ENCODE results near the gene BORCS6. TPM values are rescaled to one million over a fixed set of nuclear protein-coding genes. Genes with fewer than 3 reads are reported as not detected.
A peak's percentile ranks its signal among the peaks of the same experiment; 100 is the strongest.

Gene BORCS6
- total RNA-seq, 1 experiment from 2014 or later = 6.4 TPM

DNA sequence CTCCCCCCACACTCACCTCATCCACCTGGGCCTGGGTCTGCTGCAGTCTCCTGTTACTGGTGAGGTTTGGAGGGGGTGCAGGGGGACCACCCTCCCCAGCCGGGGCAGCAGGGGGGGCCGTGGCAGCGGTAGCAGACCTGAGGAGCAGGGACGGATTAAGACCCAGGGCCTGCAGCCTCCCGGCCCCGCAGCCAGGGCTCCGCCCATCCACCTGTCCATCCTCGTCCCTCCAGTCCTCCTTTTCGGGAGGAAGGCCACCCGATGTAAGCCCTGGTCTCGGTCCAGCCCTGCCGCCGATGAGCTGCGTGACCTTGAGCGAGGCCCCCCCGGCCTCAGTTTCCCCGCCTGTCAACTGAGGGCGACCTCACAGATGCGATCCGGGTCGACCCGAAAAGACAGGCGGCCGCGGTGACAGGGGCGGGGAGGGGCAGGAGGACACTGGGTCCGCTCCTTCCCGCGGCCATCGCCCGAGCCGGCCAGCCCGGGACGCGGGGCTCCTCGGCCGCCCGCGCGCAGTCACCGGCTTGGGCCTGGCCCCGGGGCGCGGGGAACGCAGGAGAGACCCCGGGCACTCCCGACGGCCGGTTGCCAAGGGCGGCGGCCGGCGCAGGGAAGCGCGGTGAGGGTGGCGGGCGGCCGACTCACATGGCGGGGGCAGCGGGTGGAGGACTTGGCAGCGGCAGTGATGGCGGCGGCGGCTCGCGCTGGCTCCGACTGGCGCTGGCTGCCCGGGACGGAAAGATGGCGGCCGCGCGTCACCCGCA, 27.6 kb downstream of the BORCS6 start, which contains the start of gene VAMP2:
VAMP2 (minus strand) TSS at position 716 of the 764 bp plus-strand sequence; CDS start at position 647, 69 bp downstream.
- Histone ChIP-seq H3K4me3 (peak within 1 kb of the TSS; percentile 75), H3K4me1 (replicated peaks; ENCODE audit: insufficient read depth) (peaks cover 8% of the 10 kb centered on the region; the same call in 1 of the 2 replicates), H3K9me2 (ENCODE audit: insufficient read depth) (no peaks in the 10 kb centered on the region), H3K36me3 (ENCODE audit: low read depth) (no peaks in the 10 kb centered on the region), H3K27ac (no peak within 1 kb of the TSS), H2AFZ (peak within 1 kb of the TSS; percentile 90), H3K27me3 (ENCODE audit: insufficient read depth, low read depth) (no peaks in the 10 kb centered on the region), H3K9me3 (ENCODE audit: insufficient read depth, low read depth) (no peaks in the 10 kb centered on the region), H3F3A (ENCODE audit: insufficient read depth, low read depth) (peaks cover 16% of the 10 kb centered on the region; the same call in 1 of the 2 replicates), H3K79me2 (ENCODE audit: low read depth) (peaks cover 10% of the 10 kb centered on the region; the same call in 1 of the 2 replicates), H4K20me1 (ENCODE audit: insufficient read depth) (no peaks in the 10 kb centered on the region), H3K4me2 (peak within 1 kb of the TSS; percentile 89)
- CTCF ChIA-PET = no interaction called here
- TF ChIP-seq EZH2 (IDR thresholded peaks at IDR 0.05; ENCODE audit: low read depth) = no peak
- TF ChIP-seq, protein P1, sequence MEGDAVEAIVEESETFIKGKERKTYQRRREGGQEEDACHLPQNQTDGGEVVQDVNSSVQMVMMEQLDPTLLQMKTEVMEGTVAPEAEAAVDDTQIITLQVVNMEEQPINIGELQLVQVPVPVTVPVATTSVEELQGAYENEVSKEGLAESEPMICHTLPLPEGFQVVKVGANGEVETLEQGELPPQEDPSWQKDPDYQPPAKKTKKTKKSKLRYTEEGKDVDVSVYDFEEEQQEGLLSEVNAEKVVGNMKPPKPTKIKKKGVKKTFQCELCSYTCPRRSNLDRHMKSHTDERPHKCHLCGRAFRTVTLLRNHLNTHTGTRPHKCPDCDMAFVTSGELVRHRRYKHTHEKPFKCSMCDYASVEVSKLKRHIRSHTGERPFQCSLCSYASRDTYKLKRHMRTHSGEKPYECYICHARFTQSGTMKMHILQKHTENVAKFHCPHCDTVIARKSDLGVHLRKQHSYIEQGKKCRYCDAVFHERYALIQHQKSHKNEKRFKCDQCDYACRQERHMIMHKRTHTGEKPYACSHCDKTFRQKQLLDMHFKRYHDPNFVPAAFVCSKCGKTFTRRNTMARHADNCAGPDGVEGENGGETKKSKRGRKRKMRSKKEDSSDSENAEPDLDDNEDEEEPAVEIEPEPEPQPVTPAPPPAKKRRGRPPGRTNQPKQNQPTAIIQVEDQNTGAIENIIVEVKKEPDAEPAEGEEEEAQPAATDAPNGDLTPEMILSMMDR (conservative IDR thresholded peaks at IDR 0.05) = no peak
- DNase-seq = peak in 1 of 2 experiments; percentile 62
- intact Hi-C loops (cut with micrococcal nuclease; ENCODE audit: unreplicated experiment) = no loop called here
- no TSS peak for BruUV-seq (replicated peaks)
- POLR2A ChIA-PET (ENCODE audit: unreplicated experiment) = no interaction called here

DNA sequence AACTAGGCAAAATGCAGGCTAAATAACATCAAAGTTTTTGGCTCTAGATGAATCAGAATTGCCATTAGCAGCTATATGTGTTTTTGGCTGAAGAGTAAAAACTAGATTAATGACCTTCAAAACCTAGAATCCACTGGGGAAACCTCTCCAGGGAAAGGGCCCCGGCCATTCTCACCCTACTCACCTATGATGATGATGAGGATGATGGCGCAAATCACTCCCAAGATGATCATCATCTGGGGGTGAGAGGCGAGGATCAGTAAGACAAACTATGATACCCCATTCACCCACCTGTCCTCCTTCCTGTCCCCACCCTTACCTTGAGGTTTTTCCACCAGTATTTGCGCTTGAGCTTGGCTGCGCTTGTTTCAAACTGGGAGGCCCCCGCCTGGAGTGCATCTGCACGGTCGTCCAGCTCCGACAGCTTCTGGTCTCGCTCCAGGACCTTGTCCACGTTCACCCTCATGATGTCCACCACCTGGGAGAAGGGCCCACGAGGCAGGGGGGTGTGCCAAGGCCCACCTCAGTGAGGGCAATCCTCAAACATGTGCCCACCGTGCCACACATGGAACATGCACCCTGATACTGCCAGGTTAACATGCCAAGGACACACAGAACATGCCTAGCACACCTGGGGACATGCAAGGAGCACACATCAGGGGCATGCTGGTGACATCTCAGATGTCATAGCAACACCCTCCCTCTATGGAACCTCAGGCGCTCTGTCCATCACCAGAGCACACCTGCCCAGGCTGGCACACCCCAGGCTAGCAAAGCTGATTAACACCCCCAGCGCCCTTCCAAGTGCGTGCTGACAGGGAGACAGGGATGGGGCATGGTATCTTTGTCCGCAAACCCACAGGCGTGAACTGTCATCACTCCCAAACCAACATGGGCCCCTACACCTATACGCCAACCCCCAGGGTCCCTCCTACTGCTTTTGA, 28.4 kb downstream of the BORCS6 start:
- no peaks in the 10 kb centered on the region for H3K36me3 ChIP-seq (ENCODE audit: low read depth)
- CTCF ChIA-PET = interaction anchor here (0.6 kb wide), 2 partner anchors 25 to 37 kb away, joined by 3 to 21 read pairs; no protein-coding TSS in a partner anchor
- no peak overlapping the region for H3K27ac ChIP-seq

More for the DNA sequence above, 28.4 kb downstream of the BORCS6 start:
- intact Hi-C loops (cut with micrococcal nuclease; ENCODE audit: unreplicated experiment) = no loop called here
- Histone ChIP-seq H3K9me2 (ENCODE audit: insufficient read depth) (no peaks in the 10 kb centered on the region), H3K79me2 (ENCODE audit: low read depth) (peaks cover 10% of the 10 kb centered on the region; the same call in 1 of the 2 replicates), H3F3A (ENCODE audit: insufficient read depth, low read depth) (peaks cover 16% of the 10 kb centered on the region; the same call in 1 of the 2 replicates), H3K27me3 (ENCODE audit: insufficient read depth, low read depth) (no peaks in the 10 kb centered on the region), H3K4me2 (peak overlapping the region; percentile 89), H3K4me1 (replicated peaks; ENCODE audit: insufficient read depth) (peaks cover 8% of the 10 kb centered on the region; the same call in 1 of the 2 replicates), H3K9me3 (ENCODE audit: insufficient read depth, low read depth) (no peaks in the 10 kb centered on the region), H3K4me3 (peak overlapping the region; percentile 75), H2AFZ (no peak overlapping the region), H4K20me1 (ENCODE audit: insufficient read depth) (no peaks in the 10 kb centered on the region)
- POLR2A ChIA-PET (ENCODE audit: unreplicated experiment) = no interaction called here
- TSS peak; percentile 60 for BruUV-seq (replicated peaks)
- no peak for DNase-seq
- TF ChIP-seq EZH2 (IDR thresholded peaks at IDR 0.05; ENCODE audit: low read depth) = no peak
- TF ChIP-seq, protein P1 (conservative IDR thresholded peaks at IDR 0.05) = no peak

All from PC-9 (cell line).